ENCODE measurements around the gene PRRG2. TPM values are rescaled to one million over a fixed set of nuclear protein-coding genes. Genes with fewer than 3 reads are reported as not detected.

Gene PRRG2
- 0.76 TPM for total RNA-seq
- long read RNA-seq: 0 reads

GRCh38 chr19:49581007-49581508 lies at the start of gene PRRG2:
Gene PRRG2, plus strand, starts transcription at chr19:49581316. Its CDS starts 1,904 bp downstream, at chr19:49583220.
- ATAC-seq (no peak), DNase-seq (ENCODE audit: missing footprints) (no peak)
- intact Hi-C loops (cut with DNase I): no loop called here

DNA sequence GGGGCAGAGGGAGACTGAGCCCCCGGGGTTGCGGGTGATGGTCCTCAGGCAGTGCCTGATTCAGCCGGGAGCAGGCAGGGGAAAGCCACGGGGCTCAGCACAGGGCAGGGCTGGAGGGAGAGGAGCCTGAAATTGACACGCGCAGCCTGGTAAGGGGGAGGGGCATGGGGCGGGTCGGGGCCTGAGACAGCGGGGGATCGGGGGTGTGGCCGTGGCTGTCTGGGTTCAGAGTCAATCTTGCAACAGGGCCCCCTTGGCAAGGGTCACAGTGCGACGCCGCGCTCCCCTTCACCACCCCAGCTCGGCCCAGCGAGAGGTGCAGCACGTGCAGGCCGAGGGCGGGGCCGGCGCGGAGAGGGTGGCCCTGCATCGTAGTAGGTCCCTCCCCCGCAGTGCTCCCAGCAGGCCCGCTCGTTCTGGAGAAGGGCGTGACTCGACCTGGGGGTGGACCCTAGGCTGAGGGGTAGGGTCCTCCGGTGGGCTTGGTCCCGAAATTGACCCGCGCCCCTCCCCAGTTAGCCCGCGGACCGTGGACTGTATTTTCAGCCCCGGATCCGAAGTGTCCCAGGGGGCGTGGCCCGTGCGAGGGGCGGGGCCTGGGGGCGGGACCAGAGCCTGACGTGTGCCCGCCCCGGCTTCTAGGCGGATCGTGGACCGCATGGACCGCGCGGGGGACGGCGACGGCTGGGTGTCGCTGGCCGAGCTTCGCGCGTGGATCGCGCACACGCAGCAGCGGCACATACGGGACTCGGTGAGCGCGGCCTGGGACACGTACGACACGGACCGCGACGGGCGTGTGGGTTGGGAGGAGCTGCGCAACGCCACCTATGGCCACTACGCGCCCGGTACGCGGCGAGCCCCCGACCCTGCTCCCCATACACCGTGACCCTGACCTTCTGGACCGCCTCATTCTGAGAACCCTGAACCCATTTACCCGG lies 47.3 kb upstream of the PRRG2 start:
- intact Hi-C loops (cut with DNase I): no loop called here
- DNase-seq (ENCODE audit: missing footprints): peak; percentile 91
- peak; percentile 92 for ATAC-seq

DNA sequence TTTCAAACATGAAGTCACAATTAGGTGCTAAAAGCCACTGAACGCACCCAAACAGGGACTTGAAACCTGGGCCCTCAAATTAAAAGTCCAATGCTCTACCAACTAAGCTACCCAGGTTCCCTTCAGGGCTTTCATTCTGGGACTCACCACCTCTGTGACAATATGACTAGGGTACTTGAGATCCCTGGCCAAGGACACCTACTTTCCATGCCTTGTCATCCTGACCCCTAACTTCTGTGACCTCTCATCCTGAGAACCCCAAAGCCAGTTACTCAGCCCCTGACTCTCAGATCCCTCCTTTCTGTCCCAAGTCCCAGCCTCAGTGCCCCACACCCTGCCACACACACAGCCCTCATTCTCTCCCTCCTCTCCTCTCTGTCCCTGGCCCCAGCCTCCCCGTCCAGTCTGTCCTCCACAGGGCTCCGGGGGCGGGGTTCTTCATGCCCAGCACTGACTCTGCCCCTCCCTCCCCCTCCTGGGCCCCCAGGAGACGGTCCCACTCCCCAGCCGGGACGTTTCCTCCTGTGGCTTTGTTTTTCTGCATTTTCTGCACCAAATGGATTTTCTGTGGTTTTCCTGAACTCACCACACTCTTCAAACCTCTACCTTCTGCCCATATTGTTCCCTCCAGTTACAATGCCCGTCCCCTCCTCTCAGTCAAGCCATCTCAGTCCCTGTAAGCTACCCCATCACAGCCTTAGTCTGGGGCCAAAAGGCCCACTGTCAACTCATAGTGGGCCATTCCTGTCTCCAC lies 46.3 kb upstream of the PRRG2 start:
- ATAC-seq: no peak
- no peak for DNase-seq (ENCODE audit: missing footprints)
- intact Hi-C loops (cut with DNase I): no loop called here

DNA sequence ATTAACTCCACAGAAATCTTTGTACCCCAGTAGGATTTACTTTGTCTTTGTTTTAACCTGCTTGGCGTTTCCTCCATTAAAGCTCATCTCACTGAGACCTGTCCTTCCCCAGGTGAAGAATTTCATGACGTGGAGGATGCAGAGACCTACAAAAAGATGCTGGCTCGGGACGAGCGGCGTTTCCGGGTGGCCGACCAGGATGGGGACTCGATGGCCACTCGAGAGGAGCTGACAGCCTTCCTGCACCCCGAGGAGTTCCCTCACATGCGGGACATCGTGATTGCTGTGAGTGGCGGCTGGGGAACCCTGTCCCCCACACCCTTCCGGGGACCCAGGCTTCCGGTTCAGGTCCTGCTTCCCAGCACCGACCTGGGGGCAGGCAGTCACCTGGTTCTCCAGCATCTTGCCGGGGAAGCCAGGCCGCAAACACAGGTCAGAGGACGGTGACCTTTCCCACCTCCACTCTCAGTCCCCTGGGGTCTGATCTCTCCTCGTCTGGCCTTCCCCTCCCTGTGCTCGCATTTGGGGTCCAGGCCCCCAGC lies 44.1 kb upstream of the PRRG2 start:
- DNase-seq (ENCODE audit: missing footprints): no peak
- no peak for ATAC-seq
- intact Hi-C loops (cut with DNase I): no loop called here

- intact Hi-C loops (cut with DNase I): no loop called here
- DNase-seq (ENCODE audit: missing footprints): no peak
- ATAC-seq: no peak
These were observed 42.5 kb upstream of the PRRG2 start for GRCh38 chr19:49538643-49539042.

DNA sequence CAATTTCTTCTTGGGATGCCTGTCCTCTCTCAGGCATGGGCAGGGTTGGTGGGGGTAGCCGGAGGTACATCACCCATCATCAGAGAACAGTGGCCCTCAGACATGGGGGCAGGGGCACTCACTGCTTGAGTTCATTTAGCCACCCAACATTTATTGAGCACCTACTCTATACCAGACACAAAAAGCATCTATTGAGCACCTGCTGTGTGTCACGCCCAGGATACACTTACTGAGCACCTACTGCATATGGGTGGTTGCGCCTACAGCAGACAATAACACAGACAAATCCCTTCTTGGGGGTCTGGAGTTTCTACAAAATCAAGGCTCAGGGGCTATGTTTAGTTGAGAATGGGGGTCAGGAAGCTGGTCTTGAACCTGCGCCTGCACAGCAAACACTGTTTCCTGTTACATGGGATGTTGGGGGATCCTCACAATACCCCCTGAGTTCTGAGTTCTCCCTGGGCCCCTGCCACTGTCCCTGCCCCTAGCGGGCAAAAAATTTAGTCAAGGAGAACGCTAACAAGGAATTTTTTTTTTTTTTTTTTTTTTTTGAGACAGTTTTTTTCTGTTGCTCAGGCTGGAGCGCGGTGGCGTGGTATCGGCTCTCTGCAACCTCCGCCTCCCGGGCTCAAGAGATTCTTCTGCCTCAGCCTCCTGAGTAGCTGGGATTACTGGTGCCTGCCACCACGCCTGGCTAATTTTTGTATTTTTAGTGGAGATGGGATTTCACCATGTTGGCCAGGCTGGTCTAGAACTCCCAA lies 41.7 kb upstream of the PRRG2 start:
- DNase-seq (ENCODE audit: missing footprints): no peak
- intact Hi-C loops (cut with DNase I): no loop called here
- no peak for ATAC-seq

DNA sequence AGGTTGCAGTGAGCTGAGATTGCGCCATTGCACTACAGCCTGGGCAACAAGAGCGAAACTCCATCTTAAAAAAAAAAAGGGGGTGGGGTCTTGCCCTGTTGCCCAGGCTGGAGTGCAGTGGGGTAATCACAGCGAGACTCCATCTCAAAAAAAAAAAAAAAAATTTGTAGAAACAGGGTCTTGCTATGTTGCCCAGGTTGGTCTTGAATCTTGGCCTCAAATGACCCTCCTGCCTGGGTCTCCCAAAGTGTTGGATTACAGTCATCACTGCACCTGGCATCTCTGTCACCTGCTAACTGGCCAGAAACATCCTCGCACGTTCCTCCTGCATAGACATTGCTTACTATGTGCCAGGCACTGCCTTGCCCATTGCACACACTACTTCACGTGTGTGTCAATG lies 39.2 kb upstream of the PRRG2 start:
- intact Hi-C loops (cut with DNase I): no loop called here
- no peak for ATAC-seq
- no peak for DNase-seq (ENCODE audit: missing footprints)

GRCh38 chr19:49542446-49542845 lies 38.7 kb upstream of the PRRG2 start:
- intact Hi-C loops (cut with DNase I): no loop called here
- ATAC-seq: no peak
- DNase-seq (ENCODE audit: missing footprints): no peak

DNA sequence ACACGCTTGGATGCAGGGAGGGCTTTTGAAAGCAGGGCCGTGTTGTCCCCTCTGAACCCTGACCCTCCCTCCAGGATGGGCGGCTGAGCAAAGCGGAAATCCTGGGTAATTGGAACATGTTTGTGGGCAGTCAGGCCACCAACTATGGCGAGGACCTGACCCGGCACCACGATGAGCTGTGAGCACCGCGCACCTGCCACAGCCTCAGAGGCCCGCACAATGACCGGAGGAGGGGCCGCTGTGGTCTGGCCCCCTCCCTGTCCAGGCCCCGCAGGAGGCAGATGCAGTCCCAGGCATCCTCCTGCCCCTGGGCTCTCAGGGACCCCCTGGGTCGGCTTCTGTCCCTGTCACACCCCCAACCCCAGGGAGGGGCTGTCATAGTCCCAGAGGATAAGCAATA lies 38.1 kb upstream of the PRRG2 start:
- ATAC-seq: no peak
- intact Hi-C loops (cut with DNase I): no loop called here
- DNase-seq (ENCODE audit: missing footprints): no peak

DNA sequence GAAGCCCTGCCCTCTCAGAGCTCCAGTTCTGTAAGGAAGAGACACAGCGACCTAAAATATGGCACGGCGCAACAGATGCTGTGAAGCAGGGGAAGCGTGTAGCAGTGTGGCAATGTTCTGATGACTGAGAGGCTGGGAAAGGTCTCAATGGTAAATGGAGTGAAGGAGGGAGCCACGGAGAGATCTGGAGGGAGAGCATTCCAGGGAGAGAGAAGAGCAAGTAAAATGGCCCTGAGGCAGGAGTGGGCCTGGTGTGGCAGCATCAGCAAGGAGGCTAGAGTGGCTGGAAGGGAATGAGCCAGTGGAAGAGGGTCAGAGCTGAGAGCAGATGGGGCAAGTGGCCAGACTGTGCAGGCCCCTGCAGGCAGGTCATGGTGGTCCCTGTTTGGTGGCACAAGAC lies 37.0 kb upstream of the PRRG2 start:
- intact Hi-C loops (cut with DNase I): no loop called here
- ATAC-seq (no peak), DNase-seq (ENCODE audit: missing footprints) (no peak)

DNA sequence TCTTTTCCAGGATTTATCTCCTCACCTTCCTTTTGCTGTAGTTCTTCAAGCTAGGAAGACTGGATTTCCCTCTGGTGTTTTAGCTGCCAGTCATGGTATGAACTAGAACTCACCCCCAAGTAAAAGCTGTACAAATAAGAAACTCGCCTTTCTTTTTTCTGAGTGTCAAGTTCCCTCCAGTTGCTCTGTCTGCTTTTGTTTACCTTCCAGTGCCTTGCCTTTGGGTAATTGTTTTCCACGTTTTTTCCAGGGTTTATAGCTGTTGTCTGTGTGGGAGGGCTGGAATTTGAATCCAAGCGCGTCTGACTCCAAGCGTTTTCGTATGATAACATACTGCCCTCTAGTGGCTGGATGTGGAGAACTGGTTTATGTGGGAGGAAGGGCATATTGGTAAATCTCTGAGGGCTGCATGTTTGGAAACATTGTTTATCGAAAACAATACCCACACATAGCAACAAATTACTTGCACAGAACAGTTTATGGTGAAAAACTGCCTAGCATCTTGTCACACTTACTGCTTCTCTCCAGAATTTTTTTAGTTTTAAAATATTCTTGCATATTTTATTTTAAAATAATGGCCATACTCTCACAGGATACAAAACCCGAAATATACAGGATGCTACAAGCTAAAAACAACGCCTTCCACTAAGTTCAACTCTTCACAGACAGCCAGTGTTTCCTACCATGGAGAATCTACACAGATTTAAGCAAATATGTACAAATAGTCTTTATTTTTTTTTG lies 34.1 kb upstream of the PRRG2 start:
- intact Hi-C loops (cut with DNase I): loop anchor here (1.0 to 2.0 kb wide), 4 partner anchors 41 to 154 kb away; partner anchors contain the start of gene FLT3LG
- no peak for DNase-seq (ENCODE audit: missing footprints)
- ATAC-seq: peak; percentile 83

DNA sequence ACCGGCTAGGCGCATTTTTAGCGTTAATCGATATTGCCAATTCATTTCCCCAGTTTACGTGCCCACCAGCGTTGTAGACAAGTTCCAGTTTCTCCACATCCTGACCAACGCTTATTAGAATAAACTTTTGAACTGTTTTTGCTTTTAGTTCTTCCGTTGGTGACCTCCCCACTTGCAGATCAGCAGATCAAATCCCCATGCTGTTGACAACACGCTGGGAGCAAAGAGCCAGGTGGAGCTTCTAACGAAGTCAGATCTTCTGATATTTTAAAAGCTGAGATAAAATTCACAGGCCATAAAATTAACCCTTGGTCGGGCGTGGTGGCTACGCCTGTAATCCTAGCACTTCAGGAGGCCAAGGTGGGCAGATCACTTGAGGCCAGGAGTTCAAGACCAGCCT lies 32.1 kb upstream of the PRRG2 start:
- intact Hi-C loops (cut with DNase I): no loop called here
- no peak for ATAC-seq
- DNase-seq (ENCODE audit: missing footprints): no peak

- DNase-seq (ENCODE audit: missing footprints) (no peak), ATAC-seq (no peak)
- intact Hi-C loops (cut with DNase I): no loop called here
These were observed 29.6 kb upstream of the PRRG2 start for GRCh38 chr19:49551531-49551930.

DNA sequence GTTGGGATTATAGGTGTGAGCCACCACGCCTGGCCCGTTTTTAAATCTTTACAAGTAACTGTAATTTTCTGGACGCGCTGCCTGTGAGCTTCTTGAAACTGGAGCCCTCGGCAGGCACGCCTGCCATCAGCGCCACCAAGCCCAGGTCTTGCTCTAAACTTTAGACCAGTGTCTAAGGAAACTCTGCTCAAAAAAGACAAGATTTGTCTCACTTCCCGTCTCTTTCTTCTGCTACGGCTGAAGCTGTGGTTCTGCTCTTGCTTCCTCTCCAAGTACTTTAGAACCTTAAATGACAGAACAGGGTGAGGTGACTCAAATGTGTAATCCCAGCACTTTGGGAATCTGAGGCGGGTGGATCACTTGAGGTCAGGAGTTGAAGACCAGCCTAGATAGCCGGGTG lies 28.4 kb upstream of the PRRG2 start:
- ATAC-seq (no peak), DNase-seq (ENCODE audit: missing footprints) (no peak)
- intact Hi-C loops (cut with DNase I): no loop called here

GRCh38 chr19:49553451-49554271 lies 27.5 kb upstream of the PRRG2 start:
- intact Hi-C loops (cut with DNase I): no loop called here
- DNase-seq (ENCODE audit: missing footprints) (no peak), ATAC-seq (peak; percentile 4)

DNA sequence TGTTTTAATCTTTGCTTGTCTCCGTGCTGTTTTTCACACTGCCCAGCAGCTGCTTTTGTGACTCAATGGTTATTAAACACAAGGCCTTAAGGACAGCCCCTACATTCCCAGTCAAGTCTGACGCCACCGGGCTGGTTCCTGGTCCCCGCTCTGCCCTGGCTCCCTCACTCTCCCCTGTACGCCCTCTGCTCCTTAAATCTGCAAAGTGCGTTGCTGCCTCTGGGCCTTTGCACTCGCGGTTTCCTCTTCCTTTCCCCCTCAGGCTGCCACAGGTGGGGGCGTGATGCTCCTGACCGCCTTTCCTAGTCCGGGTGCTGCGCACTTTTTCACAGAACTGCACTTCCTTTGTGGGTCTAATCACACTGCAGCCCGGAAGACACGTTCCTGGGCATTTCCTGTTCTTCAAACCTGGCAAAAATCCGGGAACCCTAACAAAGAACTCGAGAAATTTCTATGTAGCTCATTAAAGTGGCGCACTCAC lies 26.4 kb upstream of the PRRG2 start:
- intact Hi-C loops (cut with DNase I): no loop called here
- DNase-seq (ENCODE audit: missing footprints): no peak
- peak; percentile 6 for ATAC-seq
